Psoas muscle (tissue), 8 donors: ENCODE data around the gene CRLF1. TPM values are rescaled to one million over a fixed set of nuclear protein-coding genes. Genes with fewer than 3 reads are reported as not detected.

Experiments used
- ATAC-seq, 4 donors: fragments of 200-7000 bp; cut with Tn5 transposase; one replicate each; pipeline ENCODE4 v1.9.1; 2020; ENCODE audit warnings: moderate library complexity in 3 of 4, mild to moderate bottlenecking in 2 of 4
- DNase-seq, 2 donors: peaks; one replicate each; pipeline ENCODE4 v3.0.0-alpha.2; 2020
- H3K27ac ChIP-seq: fragments of 200-600 bp; one replicate; pipeline ENCODE4 v1.8.0; 2022
- H3K27me3 ChIP-seq, 3 donors: fragments of 200-600 bp in 1 of 3; one replicate each; pipeline versions ENCODE4 v1.6.1 to v1.8.0; 2013 to 2022; ENCODE audit warnings: low read length in 2 of 3, mild to moderate bottlenecking in 2 of 3, moderate library complexity in 1 of 3; ENCODE audit not compliant: insufficient read depth in 3 of 3
- H3K36me3 ChIP-seq, 2 donors: fragments of 200-600 bp in 1 of 2; one replicate each; pipeline versions ENCODE4 v1.6.1 to v1.8.0; 2013 to 2022; ENCODE audit warnings: low read depth in 1 of 2, mild to moderate bottlenecking in 1 of 2, moderate library complexity in 1 of 2; ENCODE audit not compliant: insufficient read depth in 1 of 2
- H3K4me1 ChIP-seq: fragments of 200-600 bp; one replicate; pipeline ENCODE4 v1.8.0; 2022
- H3K4me3 ChIP-seq: fragments of 200-600 bp; one replicate; pipeline ENCODE4 v1.8.0; 2022; ENCODE audit warnings: mild to moderate bottlenecking
- H3K9me3 ChIP-seq: fragments of 200-600 bp; one replicate; pipeline ENCODE4 v1.8.0; 2022
- CTCF ChIP-seq: fragments of 200-600 bp; IDR thresholded peaks from one replicate; pipeline ENCODE4 v1.8.0; 2022; ENCODE audit warnings: antibody characterized with exemption
- WGBS, 3 donors: extraction: QIAGEN DNeasy Blood & Tissue Kit; methylation state at CpG; one replicate each; pipeline versions ENCODE4 v1.1.6 to v1.1.7; 2013; 5-methylcytosine and 5-hydroxymethylcytosine counted together
- intact Hi-C, 2 donors: fragments of 100-400 bp; cut with DNase I; formaldehyde crosslinking; loops; one replicate each; pipeline versions ENCODE4 v1.11.0 to v1.14.2; 2022
- polyA plus RNA-seq, 3 donors: library from polyadenylated mRNA; stranded (reverse); fragments of 200-250 nt; gene quantifications; one replicate each; pipeline ENCODE4 v1.2.3, GENCODE V29; 2013
- total RNA-seq, 4 donors: library from RNA; stranded (reverse); fragmentation: NEBNext Ultra II Directional in 2 of 4; extraction: Animal tissue kit (Norgen Biotek cat#: 25700) in 2 of 4; gene quantifications; one replicate each; pipeline versions ENCODE4 v1.2.1 to v1.2.4, GENCODE V29; 2021 to 2023
- donor health status: healthy with polysubstance abuse.
- donor health status: DM: no; HTN: no; CAD: no; lungs with moderate emphysema.
- donor health status: Bipolar disorder and iron deficiency.
- donor health status: healthy.
- donor health status: DM: yes; HTN: yes; CAD: no.
- donor health status: DM: no; HTN: no; CAD: no.
- donor health status: DM: no; HTN: no; CAD: no.
- donor health status: DM: yes; HTN: yes; CAD: no.

Gene CRLF1
- total and polyA plus RNA-seq, 7 donors: 8.3 to 28.4 (median 15.6) TPM

- peaks cover 44% of the 10 kb centered on the region for H3K4me1 ChIP-seq
- DNase-seq (no peak), ATAC-seq (no peak)
- intact Hi-C loops: no loop called here
- H3K27ac ChIP-seq: no peak overlapping the region
- no peak for TF ChIP-seq CTCF
- H3K36me3 ChIP-seq: no peaks in the 10 kb centered on the region
- H3K27me3 ChIP-seq: no peaks in the 10 kb centered on the region
- no peaks in the 10 kb centered on the region for H3K9me3 ChIP-seq
- 86 to 92% (median 86%) methylated on average over 34 of the region's 34 CpGs for WGBS, 3 donors
- no peak overlapping the region for H3K4me3 ChIP-seq
These were observed 40.2 kb upstream of the CRLF1 start for GRCh38 chr19:18646535-18647370.

- TF ChIP-seq CTCF: no peak
- 55 to 78% (median 61%) methylated on average over 13 of the region's 13 CpGs for WGBS, 3 donors
- H3K4me1 ChIP-seq: peaks cover 30% of the 10 kb centered on the region
- H3K9me3 ChIP-seq: no peaks in the 10 kb centered on the region
- H3K27ac ChIP-seq: no peak overlapping the region
- intact Hi-C loops: no loop called here
- no peak overlapping the region for H3K4me3 ChIP-seq
- no peak for ATAC-seq
- H3K36me3 ChIP-seq: no peaks in the 10 kb centered on the region
- no peaks in the 10 kb centered on the region for H3K27me3 ChIP-seq
- DNase-seq: no peak
These were observed 38.5 kb upstream of the CRLF1 start for GRCh38 chr19:18645035-18645511.

- intact Hi-C loops: no loop called here
- no peaks in the 10 kb centered on the region for H3K9me3 ChIP-seq
- H3K4me1 ChIP-seq: peaks cover 24% of the 10 kb centered on the region
- no peak overlapping the region for H3K27ac ChIP-seq
- WGBS, 3 donors: 44 to 58% (median 46%) methylated on average over 15 of the region's 15 CpGs
- no peak for TF ChIP-seq CTCF
- ATAC-seq (no peak), DNase-seq (no peak)
- no peaks in the 10 kb centered on the region for H3K27me3 ChIP-seq
- H3K36me3 ChIP-seq: no peaks in the 10 kb centered on the region
- no peak overlapping the region for H3K4me3 ChIP-seq
These were observed 37.8 kb upstream of the CRLF1 start for GRCh38 chr19:18644196-18645034.

GRCh38 chr19:18639706-18640243, 33.2 kb upstream of the CRLF1 start:
- TF ChIP-seq CTCF: no peak
- H3K9me3 ChIP-seq: no peaks in the 10 kb centered on the region
- intact Hi-C loops: no loop called here
- no peaks in the 10 kb centered on the region for H3K36me3 ChIP-seq
- DNase-seq (no peak), ATAC-seq (no peak)
- H3K27ac ChIP-seq: no peak overlapping the region
- 66 to 81% (median 75%) methylated on average over 8 of the region's 8 CpGs for WGBS, 3 donors
- H3K27me3 ChIP-seq: no peaks in the 10 kb centered on the region
- peaks cover 10% of the 10 kb centered on the region for H3K4me1 ChIP-seq
- H3K4me3 ChIP-seq: no peak overlapping the region
